HepG2 (cell line): ENCODE measurements around the gene RMI2. TPM values are rescaled to one million over a fixed set of nuclear protein-coding genes. Genes with fewer than 3 reads are reported as not detected.
A peak's percentile ranks its signal among the peaks of the same experiment; 100 is the strongest.

Source experiments
- ADNP ChIP-seq: sonication (generic); formaldehyde crosslinking; IDR thresholded peaks from 2 replicates; pipeline ENCODE4 v1.4.0; 2020; ENCODE audit warnings: missing genetic modification reagents
- AKAP8 ChIP-seq: sonication (generic); formaldehyde crosslinking; IDR thresholded peaks from 2 replicates; pipeline ENCODE4 v1.5.1; 2020; ENCODE audit warnings: mild to moderate bottlenecking, missing genetic modification reagents
- ARNTL ChIP-seq: sonication (generic); formaldehyde crosslinking; IDR thresholded peaks from 2 replicates; pipeline ENCODE4 v1.4.0; 2020; ENCODE audit warnings: mild to moderate bottlenecking, missing genetic modification reagents
- DPF2 ChIP-seq: sonication (generic); formaldehyde crosslinking; IDR thresholded peaks from 2 replicates; pipeline ENCODE4 v1.4.0; 2020; ENCODE audit warnings: mild to moderate bottlenecking, low read depth, missing genetic modification reagents, borderline replicate concordance
- FOXP1 ChIP-seq, 2 experiments: fragments of 450-650 bp in 1 of 2; IDR thresholded peaks; 2 replicates each; pipeline ENCODE4 v1.6.1; 2017 to 2018; ENCODE audit warnings: antibody characterized with exemption in 1 of 2
- MAFK ChIP-seq, 2 experiments: IDR thresholded peaks in 1 of 2; conservative IDR thresholded peaks in 1 of 2; 2 replicates each; pipeline ENCODE4 v1.6.1; 2011; ENCODE audit warnings: improper control_type of control experiment in 2 of 2, low read length in 2 of 2
- NR2F6 ChIP-seq, 2 experiments: IDR thresholded peaks; 2 replicates each; pipeline ENCODE4 v1.6.1; 2016; ENCODE audit warnings: antibody characterized with exemption in 1 of 2, mild to moderate bottlenecking in 1 of 2
- SRSF1 ChIP-seq: fragments of 200-400 bp; formaldehyde crosslinking; optimal IDR thresholded peaks from 2 replicates; pipeline ENCODE3; 2017; ENCODE audit warnings: mild to moderate bottlenecking, low read depth, low read length, moderate library complexity
- TAF15 ChIP-seq: fragments of 200-400 bp; formaldehyde crosslinking; IDR thresholded peaks from one replicate; pipeline ENCODE4 v1.6.1; 2018; ENCODE audit warnings: mild to moderate bottlenecking, low read depth, low read length; ENCODE audit not compliant: poor library complexity, severe bottlenecking
- TBX2 ChIP-seq: sonication (generic); formaldehyde crosslinking; IDR thresholded peaks from 2 replicates; pipeline ENCODE4 v1.5.0; 2020; ENCODE audit warnings: missing genetic modification reagents, mild to moderate bottlenecking, borderline replicate concordance
- ZFP1 ChIP-seq: IDR thresholded peaks from 2 replicates; pipeline ENCODE4 v1.6.1; 2016
- ZFY ChIP-seq: sonication (generic); formaldehyde crosslinking; IDR thresholded peaks from 2 replicates; pipeline ENCODE4 v1.4.0; 2020; ENCODE audit warnings: missing genetic modification reagents
- ZNF326 ChIP-seq: sonication (generic); formaldehyde crosslinking; IDR thresholded peaks from 2 replicates; pipeline ENCODE4 v1.4.0; 2020; ENCODE audit warnings: missing genetic modification reagents, borderline replicate concordance
- ZNF34 ChIP-seq: sonication (generic); formaldehyde crosslinking; IDR thresholded peaks from 2 replicates; pipeline ENCODE4 v1.4.0; 2020; ENCODE audit warnings: mild to moderate bottlenecking, missing genetic modification reagents, borderline replicate concordance
- ZNF562 ChIP-seq: sonication (generic); formaldehyde crosslinking; IDR thresholded peaks from 2 replicates; pipeline ENCODE4 v1.8.0; 2022; ENCODE audit warnings: missing genetic modification reagents, borderline replicate concordance
- ZNF619 ChIP-seq: sonication (generic); formaldehyde crosslinking; IDR thresholded peaks from 2 replicates; pipeline ENCODE4 v1.4.0; 2020; ENCODE audit warnings: mild to moderate bottlenecking, missing genetic modification reagents
- ZNF75D ChIP-seq: sonication (generic); formaldehyde crosslinking; IDR thresholded peaks from 2 replicates; pipeline ENCODE4 v1.8.1; 2023; ENCODE audit warnings: missing genetic modification reagents, mild to moderate bottlenecking, borderline replicate concordance
- ZNF788 ChIP-seq: sonication (generic); formaldehyde crosslinking; IDR thresholded peaks from 2 replicates; pipeline ENCODE4 v1.5.0; 2020; ENCODE audit warnings: mild to moderate bottlenecking, missing genetic modification reagents, borderline replicate concordance
- polyA plus RNA-seq, 8 experiments: library from polyadenylated mRNA; depleted of rRNA in 3 of 8; stranded (reverse) in 7 of 8; unstranded in 1 of 8; fragments of >200 nt; fragmentation: Illumina TruSeq in 4 of 8; extraction: Trizol in 4 of 8; gene quantifications; 2 replicates each; pipeline versions ENCODE4 v1.2.1 to v1.2.3, GENCODE V29; 2011 to 2016; ENCODE audit warnings: low read depth in 4 of 8, missing spikeins in 1 of 8, mixed read lengths in 1 of 8; ENCODE audit not compliant: insufficient read depth in 1 of 8
- total RNA-seq, 5 experiments: library from RNA; depleted of rRNA; stranded (reverse); fragments of >200 nt; fragmentation: Illumina TruSeq; extraction: Trizol; gene quantifications; 2 replicates each; pipeline ENCODE4 v1.2.3, GENCODE V29; 2016; ENCODE audit warnings: low read depth in 1 of 5
- TF ChIP-seq, protein P1 (sequence below): sonication (generic); formaldehyde crosslinking; IDR thresholded peaks from 2 replicates; pipeline ENCODE4 v1.4.0; 2020; ENCODE audit warnings: mild to moderate bottlenecking, low read depth, missing genetic modification reagents
- TF ChIP-seq, protein P2 (sequence below): sonication (generic); formaldehyde crosslinking; IDR thresholded peaks from 2 replicates; pipeline ENCODE4 v1.8.0; 2022; ENCODE audit warnings: missing genetic modification reagents, mild to moderate bottlenecking, inconsistent platforms, borderline replicate concordance
- TF ChIP-seq, protein P3 (sequence below): IDR thresholded peaks from 2 replicates; pipeline ENCODE4 v1.6.1; 2016; ENCODE audit warnings: low read depth
- TF ChIP-seq, protein P4 (sequence below): sonication (generic); formaldehyde crosslinking; IDR thresholded peaks from 2 replicates; pipeline ENCODE4 v1.5.0; 2020; ENCODE audit warnings: mild to moderate bottlenecking, missing genetic modification reagents, borderline replicate concordance

Gene RMI2
- total and polyA plus RNA-seq, 2 of the 13 experiments (the other 11 are each of a cell fraction or from before 2014, with no cell fraction given), result 24.5 to 55.7 TPM

DNA sequence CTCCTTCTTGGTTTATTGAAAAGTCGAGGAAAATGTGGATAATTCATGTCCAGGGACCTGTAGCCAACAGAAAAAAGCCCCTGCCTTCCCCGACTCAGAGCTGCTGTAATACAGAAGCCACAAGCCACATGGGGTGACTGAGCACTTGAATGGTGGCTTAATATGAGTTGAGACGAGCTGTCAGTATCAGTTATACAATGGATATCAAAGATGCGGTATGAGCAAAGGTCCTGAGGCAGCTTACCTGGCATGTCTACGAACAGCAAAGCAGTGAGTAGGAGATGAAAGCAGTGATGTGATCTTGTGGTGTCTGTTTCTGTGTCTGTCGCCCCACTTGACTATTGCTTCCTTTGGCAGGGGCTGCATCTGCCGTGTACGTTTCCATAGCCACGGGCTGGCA lies 12.2 kb upstream of the RMI2 start (continued):
- TF ChIP-seq, protein P1, sequence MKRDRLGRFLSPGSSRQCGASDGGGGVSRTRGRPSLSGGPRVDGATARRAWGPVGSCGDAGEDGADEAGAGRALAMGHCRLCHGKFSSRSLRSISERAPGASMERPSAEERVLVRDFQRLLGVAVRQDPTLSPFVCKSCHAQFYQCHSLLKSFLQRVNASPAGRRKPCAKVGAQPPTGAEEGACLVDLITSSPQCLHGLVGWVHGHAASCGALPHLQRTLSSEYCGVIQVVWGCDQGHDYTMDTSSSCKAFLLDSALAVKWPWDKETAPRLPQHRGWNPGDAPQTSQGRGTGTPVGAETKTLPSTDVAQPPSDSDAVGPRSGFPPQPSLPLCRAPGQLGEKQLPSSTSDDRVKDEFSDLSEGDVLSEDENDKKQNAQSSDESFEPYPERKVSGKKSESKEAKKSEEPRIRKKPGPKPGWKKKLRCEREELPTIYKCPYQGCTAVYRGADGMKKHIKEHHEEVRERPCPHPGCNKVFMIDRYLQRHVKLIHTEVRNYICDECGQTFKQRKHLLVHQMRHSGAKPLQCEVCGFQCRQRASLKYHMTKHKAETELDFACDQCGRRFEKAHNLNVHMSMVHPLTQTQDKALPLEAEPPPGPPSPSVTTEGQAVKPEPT, result no peak
- TF ChIP-seq TBX2 (0 out of 2 replicates have a peak, but pooled peaks have one; percentile 37), ADNP (CRISPR knock-in tag) (peak; percentile 18; the same call in 1 of the 2 replicates), DPF2 (CRISPR knock-in tag) (no peak), FOXP1 (IDR thresholded peaks at IDR 0.05) (no peak), FOXP1 (CRISPR knock-in tag; IDR thresholded peaks at IDR 0.05) (no peak), ZNF562 (no peak), ZNF788 (CRISPR knock-in tag) (0 out of 2 replicates have a peak, but pooled peaks have one; percentile 38), ZNF326 (CRISPR knock-in tag) (no peak), MAFK (conservative IDR thresholded peaks at IDR 0.05 in 1 of 2, IDR thresholded peaks at IDR 0.05 in 1 of 2; ENCODE audit: low read length in 2 of 2) (no peak), ZFY (CRISPR knock-in tag) (no peak), ZNF619 (CRISPR knock-in tag) (no peak), ARNTL (CRISPR knock-in tag) (no peak), SRSF1 (no peak), ZNF75D (CRISPR knock-in tag) (no peak), AKAP8 (CRISPR knock-in tag) (no peak), ZNF34 (CRISPR knock-in tag) (no peak), TAF15 (no peak), NR2F6 (IDR thresholded peaks at IDR 0.05) (no peak), NR2F6 (CRISPR knock-in tag; IDR thresholded peaks at IDR 0.05) (no peak), ZFP1 (no peak)
- TF ChIP-seq, protein P2, sequence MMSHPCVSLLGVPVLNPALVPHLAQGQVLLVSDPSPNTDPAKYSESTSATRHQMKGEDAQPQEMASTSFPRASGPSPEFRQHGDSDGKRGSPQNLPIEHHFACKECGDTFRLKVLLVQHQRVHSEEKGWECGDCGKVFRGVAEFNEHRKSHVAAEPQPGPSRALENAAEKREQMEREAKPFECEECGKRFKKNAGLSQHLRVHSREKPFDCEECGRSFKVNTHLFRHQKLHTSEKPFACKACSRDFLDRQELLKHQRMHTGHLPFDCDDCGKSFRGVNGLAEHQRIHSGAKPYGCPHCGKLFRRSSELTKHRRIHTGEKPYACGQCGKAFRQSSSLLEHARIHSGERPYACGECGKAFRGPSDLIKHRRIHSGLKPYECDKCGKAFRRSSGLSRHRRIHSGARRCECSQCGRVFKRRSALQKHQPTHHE, result no peak
- TF ChIP-seq, protein P3, sequence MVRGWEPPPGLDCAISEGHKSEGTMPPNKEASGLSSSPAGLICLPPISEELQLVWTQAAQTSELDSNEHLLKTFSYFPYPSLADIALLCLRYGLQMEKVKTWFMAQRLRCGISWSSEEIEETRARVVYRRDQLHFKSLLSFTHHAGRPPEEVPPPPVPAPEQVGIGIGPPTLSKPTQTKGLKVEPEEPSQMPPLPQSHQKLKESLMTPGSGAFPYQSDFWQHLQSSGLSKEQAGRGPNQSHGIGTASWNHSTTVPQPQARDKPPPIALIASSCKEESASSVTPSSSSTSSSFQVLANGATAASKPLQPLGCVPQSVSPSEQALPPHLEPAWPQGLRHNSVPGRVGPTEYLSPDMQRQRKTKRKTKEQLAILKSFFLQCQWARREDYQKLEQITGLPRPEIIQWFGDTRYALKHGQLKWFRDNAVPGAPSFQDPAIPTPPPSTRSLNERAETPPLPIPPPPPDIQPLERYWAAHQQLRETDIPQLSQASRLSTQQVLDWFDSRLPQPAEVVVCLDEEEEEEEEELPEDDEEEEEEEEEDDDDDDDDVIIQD (CRISPR knock-in tag), result no peak
- TF ChIP-seq, protein P4, sequence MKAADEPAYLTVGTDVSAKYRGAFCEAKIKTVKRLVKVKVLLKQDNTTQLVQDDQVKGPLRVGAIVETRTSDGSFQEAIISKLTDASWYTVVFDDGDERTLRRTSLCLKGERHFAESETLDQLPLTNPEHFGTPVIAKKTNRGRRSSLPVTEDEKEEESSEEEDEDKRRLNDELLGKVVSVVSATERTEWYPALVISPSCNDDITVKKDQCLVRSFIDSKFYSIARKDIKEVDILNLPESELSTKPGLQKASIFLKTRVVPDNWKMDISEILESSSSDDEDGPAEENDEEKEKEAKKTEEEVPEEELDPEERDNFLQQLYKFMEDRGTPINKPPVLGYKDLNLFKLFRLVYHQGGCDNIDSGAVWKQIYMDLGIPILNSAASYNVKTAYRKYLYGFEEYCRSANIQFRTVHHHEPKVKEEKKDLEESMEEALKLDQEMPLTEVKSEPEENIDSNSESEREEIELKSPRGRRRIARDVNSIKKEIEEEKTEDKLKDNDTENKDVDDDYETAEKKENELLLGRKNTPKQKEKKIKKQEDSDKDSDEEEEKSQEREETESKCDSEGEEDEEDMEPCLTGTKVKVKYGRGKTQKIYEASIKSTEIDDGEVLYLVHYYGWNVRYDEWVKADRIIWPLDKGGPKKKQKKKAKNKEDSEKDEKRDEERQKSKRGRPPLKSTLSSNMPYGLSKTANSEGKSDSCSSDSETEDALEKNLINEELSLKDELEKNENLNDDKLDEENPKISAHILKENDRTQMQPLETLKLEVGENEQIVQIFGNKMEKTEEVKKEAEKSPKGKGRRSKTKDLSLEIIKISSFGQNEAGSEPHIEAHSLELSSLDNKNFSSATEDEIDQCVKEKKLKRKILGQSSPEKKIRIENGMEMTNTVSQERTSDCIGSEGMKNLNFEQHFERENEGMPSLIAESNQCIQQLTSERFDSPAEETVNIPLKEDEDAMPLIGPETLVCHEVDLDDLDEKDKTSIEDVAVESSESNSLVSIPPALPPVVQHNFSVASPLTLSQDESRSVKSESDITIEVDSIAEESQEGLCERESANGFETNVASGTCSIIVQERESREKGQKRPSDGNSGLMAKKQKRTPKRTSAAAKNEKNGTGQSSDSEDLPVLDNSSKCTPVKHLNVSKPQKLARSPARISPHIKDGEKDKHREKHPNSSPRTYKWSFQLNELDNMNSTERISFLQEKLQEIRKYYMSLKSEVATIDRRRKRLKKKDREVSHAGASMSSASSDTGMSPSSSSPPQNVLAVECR, result no peak
